Keratinocyte (primary cell): ENCODE measurements around the gene RAB11FIP3. TPM values are rescaled to one million over a fixed set of nuclear protein-coding genes. Genes with fewer than 3 reads are reported as not detected.
"Not testable (repeated sequence)": the region's sequence is repeated elsewhere in the genome, so short reads cannot be mapped to it uniquely, and the experiment has no call there.

Experiments
- DNase-seq: peaks from one replicate; pipeline ENCODE4 v3.0.0-alpha.2; 2011; ENCODE audit warnings: low read depth, missing footprints, low spot score
- FAIRE-seq: peaks from 2 replicates; lab custom pipeline; 2011; peaks lifted over from hg19 to GRCh38; lab: Jason Lieb, UNC
- H2AFZ ChIP-seq: 2 replicates; pipeline ENCODE4 v1.6.0; 2012; ENCODE audit warnings: low read length, control low read depth, inconsistent platforms; ENCODE audit not compliant: control insufficient read depth
- H3K27ac ChIP-seq: 2 replicates; pipeline ENCODE4 v1.5.1; 2011; ENCODE audit warnings: low read length; ENCODE audit not compliant: control insufficient read depth, insufficient read depth
- H3K27me3 ChIP-seq: 3 replicates; pipeline ENCODE4 v1.6.0; 2011; ENCODE audit warnings: low read length; ENCODE audit not compliant: control insufficient read depth, insufficient read depth; ENCODE audit errors: extremely low read depth
- H3K36me3 ChIP-seq, 2 experiments: 2 replicates in 1 of 2; 3 replicates in 1 of 2; pipeline ENCODE4 v1.5.1; 2011; ENCODE audit warnings: low read length in 2 of 2, mild to moderate bottlenecking in 1 of 2; ENCODE audit not compliant: control insufficient read depth in 2 of 2, insufficient read depth in 2 of 2; ENCODE audit errors: extremely low read depth in 1 of 2
- H3K4me1 ChIP-seq: 3 replicates; pipeline ENCODE4 v1.5.1; 2011; ENCODE audit warnings: low read length; ENCODE audit not compliant: control insufficient read depth, insufficient read depth; ENCODE audit errors: extremely low read depth
- H3K4me2 ChIP-seq: 3 replicates; pipeline ENCODE4 v1.6.0; 2011; ENCODE audit warnings: low read depth, low read length; ENCODE audit not compliant: control insufficient read depth, insufficient read depth; ENCODE audit errors: extremely low read depth
- H3K4me3 ChIP-seq, 3 experiments: fragments of 200-600 bp in 1 of 3; sonication (generic) in 1 of 3; 2 replicates in 2 of 3; 3 replicates in 1 of 3; pipeline ENCODE4 v1.5.1; 2011 to 2016; ENCODE audit warnings: low read length in 3 of 3, mild to moderate bottlenecking in 3 of 3, control low read depth in 2 of 3, inconsistent platforms in 1 of 3, low read depth in 1 of 3, mixed read lengths in 1 of 3, mixed run types in 1 of 3, moderate library complexity in 1 of 3; ENCODE audit not compliant: control insufficient read depth in 2 of 3, insufficient read depth in 2 of 3; ENCODE audit errors: extremely low read depth in 1 of 3
- H3K79me2 ChIP-seq: 2 replicates; pipeline ENCODE4 v1.6.0; 2012; ENCODE audit warnings: low read length; ENCODE audit not compliant: control insufficient read depth, insufficient read depth
- H3K9ac ChIP-seq: 3 replicates; pipeline ENCODE4 v1.6.0; 2011; ENCODE audit warnings: low read length; ENCODE audit not compliant: control insufficient read depth, insufficient read depth; ENCODE audit errors: extremely low read depth
- H3K9me1 ChIP-seq: 3 replicates; pipeline ENCODE4 v1.6.0; 2011; ENCODE audit warnings: low read length; ENCODE audit not compliant: control insufficient read depth, insufficient read depth; ENCODE audit errors: extremely low read depth
- H3K9me3 ChIP-seq: 2 replicates; pipeline ENCODE4 v1.5.1; 2012; ENCODE audit warnings: low read depth, low read length; ENCODE audit not compliant: control insufficient read depth
- H4K20me1 ChIP-seq: 3 replicates; pipeline ENCODE4 v1.6.0; 2011; ENCODE audit warnings: low read length; ENCODE audit not compliant: control insufficient read depth, insufficient read depth; ENCODE audit errors: extremely low read depth
- CTCF ChIP-seq, 3 experiments: IDR thresholded peaks in 1 of 3; conservative IDR thresholded peaks in 1 of 3; optimal IDR thresholded peaks in 1 of 3; 2 replicates in 2 of 3; 3 replicates in 1 of 3; pipeline versions ENCODE3 to v1.5.1; 2011; ENCODE audit warnings: low read length in 3 of 3, mild to moderate bottlenecking in 3 of 3, moderate library complexity in 2 of 3, control low read depth in 1 of 3, inconsistent platforms in 1 of 3; ENCODE audit not compliant: insufficient read depth in 2 of 3; ENCODE audit errors: extremely low read depth in 1 of 3
- EZH2 ChIP-seq: IDR thresholded peaks from one replicate; pipeline ENCODE4 v1.6.1; 2012; ENCODE audit warnings: inconsistent platforms, mild to moderate bottlenecking, low read length, moderate library complexity
- dilution Hi-C: fragments of 300-500 bp; cut with MboI; formaldehyde crosslinking; loops from one replicate; pipeline ENCODE4 v1.7.0; 2020; ENCODE audit warnings: low sequenced_read_pairs; ENCODE audit not compliant: extremely low pct_ligation_motif_present
- polyA plus RNA-seq, 5 experiments: library from polyadenylated mRNA; depleted of rRNA in 3 of 5; stranded (reverse) in 3 of 5; stranded (forward) in 1 of 5; unstranded in 1 of 5; fragments of >200 nt; gene quantifications; 1 replicate in 1 of 5; 2 replicates in 3 of 5; 3 replicates in 1 of 5; pipeline versions ENCODE4 v1.2.1 to v1.2.3, GENCODE V29; 2011 to 2012; ENCODE audit warnings: missing spikeins in 2 of 5, low read depth in 1 of 5, low replicate concordance in 1 of 5

Gene RAB11FIP3
- polyA plus RNA-seq, 1 donor (not counting 4 experiments of a cell fraction or from before 2014, with no cell fraction given) = 6.4 TPM

- dilution Hi-C loops = no loop called here
- no peak for DNase-seq
- TF ChIP-seq EZH2 (no peak), CTCF (optimal IDR thresholded peaks at IDR 0.05 in 1 of 3, IDR thresholded peaks at IDR 0.05 in 1 of 3, conservative IDR thresholded peaks at IDR 0.05 in 1 of 3; ENCODE audit: extremely low read depth in 1 of 3, insufficient read depth in 2 of 3, low read length in 3 of 3) (no peak)
- H3K4me1 ChIP-seq = no peaks in the 10 kb centered on the region
- H3K9me1 ChIP-seq = no peaks in the 10 kb centered on the region
- H3K79me2 ChIP-seq = no peaks in the 10 kb centered on the region
- no peaks in the 10 kb centered on the region for H3K27me3 ChIP-seq
- H3K4me2 ChIP-seq = no peak overlapping the region
- H4K20me1 ChIP-seq = no peaks in the 10 kb centered on the region
- H3K9me3 ChIP-seq = no peaks in the 10 kb centered on the region
- no peak overlapping the region for H3K9ac ChIP-seq
- H3K27ac ChIP-seq = no peak overlapping the region
- H3K36me3 ChIP-seq = peaks cover 5 to 20% of the 10 kb centered on the region in 2 experiments
- H3K4me3 ChIP-seq = no peak overlapping the region
- FAIRE-seq = no peak
- H2AFZ ChIP-seq = no peak overlapping the region
Observed at GRCh38 chr16:506246-506546, 80.7 kb downstream of the RAB11FIP3 start.

DNA sequence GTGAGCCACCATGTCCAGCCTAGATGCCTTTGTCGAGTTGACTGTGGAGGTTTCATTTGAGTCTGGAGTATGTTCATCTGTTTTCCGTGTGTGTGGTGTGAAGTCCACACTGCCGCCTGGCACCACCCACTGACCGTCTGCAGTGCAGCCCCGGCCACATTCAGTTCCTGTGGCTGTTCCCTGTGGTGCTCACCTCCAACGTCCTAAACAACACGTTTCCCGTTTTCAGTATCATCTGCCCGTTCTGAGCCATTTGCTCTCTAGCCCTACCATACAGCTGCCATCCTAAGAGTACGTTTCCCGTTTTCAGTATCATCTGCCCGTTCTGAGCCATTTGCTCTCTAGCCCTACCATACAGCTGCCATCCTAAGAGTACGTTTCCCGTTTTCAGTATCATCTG lies 82.1 kb downstream of the RAB11FIP3 start:
- DNase-seq, H3K27me3 ChIP-seq, H3K4me1 ChIP-seq, H3K27ac ChIP-seq, H4K20me1 ChIP-seq, H3K9me3 ChIP-seq, H3K9ac ChIP-seq, FAIRE-seq, dilution Hi-C loops, H3K9me1 ChIP-seq, H3K79me2 ChIP-seq, H2AFZ ChIP-seq, H3K4me3 ChIP-seq, H3K4me2 ChIP-seq: not testable (repeated sequence)
- peaks cover 4 to 20% of the 10 kb centered on the region in 2 experiments for H3K36me3 ChIP-seq

DNA sequence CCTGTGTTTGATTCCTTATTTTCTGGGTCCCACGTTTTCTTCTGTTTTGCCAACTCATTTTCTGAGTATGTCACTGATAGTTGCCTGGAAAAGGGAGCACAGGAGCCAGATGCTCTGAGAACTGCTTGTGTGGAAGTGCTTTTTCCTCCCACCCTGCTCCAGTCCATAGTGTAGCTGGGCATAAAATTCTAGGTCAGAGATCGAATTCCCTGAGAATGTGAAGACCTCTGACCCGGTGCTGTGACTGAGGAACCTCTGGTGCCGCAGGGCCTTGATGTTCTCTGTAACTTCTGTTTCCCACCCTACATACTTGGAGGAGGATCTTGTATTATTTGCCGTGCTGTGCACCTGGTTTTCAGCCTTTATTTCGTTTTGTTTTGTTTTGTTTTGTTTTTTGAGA lies 82.5 kb downstream of the RAB11FIP3 start:
- Histone ChIP-seq H3K79me2 (no peaks in the 10 kb centered on the region), H3K4me2 (no peak overlapping the region), H3K27ac (no peak overlapping the region), H3K9me3 (no peaks in the 10 kb centered on the region), H3K36me3 (peaks cover 0 to 20% of the 10 kb centered on the region in 2 experiments), H3K27me3 (no peaks in the 10 kb centered on the region), H3K4me1 (no peaks in the 10 kb centered on the region), H3K4me3 (no peak overlapping the region), H2AFZ (no peak overlapping the region), H3K9ac (no peak overlapping the region), H4K20me1 (no peaks in the 10 kb centered on the region), H3K9me1 (no peaks in the 10 kb centered on the region)
- TF ChIP-seq EZH2 (no peak), CTCF (optimal IDR thresholded peaks at IDR 0.05 in 1 of 3, IDR thresholded peaks at IDR 0.05 in 1 of 3, conservative IDR thresholded peaks at IDR 0.05 in 1 of 3; ENCODE audit: extremely low read depth in 1 of 3, insufficient read depth in 2 of 3, low read length in 3 of 3) (no peak)
- FAIRE-seq (no peak), DNase-seq (no peak)
- dilution Hi-C loops = no loop called here
